ENCODE results near the gene SKI.

GRCh38 chr1:2316451-2316961 is 88.4 kb downstream of the SKI start:
- no peak for TF ChIP-seq CTCF (conservative IDR thresholded peaks at IDR 0.05; ENCODE audit: low read length)
- no peak for TF ChIP-seq EZH2phosphoT487 (IDR thresholded peaks at IDR 0.05; ENCODE audit: borderline replicate concordance, low read depth, low read length)

Measured in OCI-LY7 (cell line).